GM23338 (cell line): ENCODE results near the gene CABLES1. TPM values are rescaled to one million over a fixed set of nuclear protein-coding genes. Genes with fewer than 3 reads are reported as not detected.

Source experiments
- ATAC-seq: fragments of 200-7000 bp; cut with Tn5 transposase; 3 replicates; pipeline ENCODE4 v1.9.1; 2020
- DNase-seq: peaks from one replicate; pipeline ENCODE4 v3.0.0-alpha.2; 2015; ENCODE audit warnings: low spot score
- H2AFZ ChIP-seq: fragments of 200-600 bp; sonication (generic); 2 replicates; pipeline ENCODE4 v1.8.0; 2016; ENCODE audit warnings: antibody characterized with exemption, mild to moderate bottlenecking, moderate library complexity
- H3F3A ChIP-seq: fragments of 200-600 bp; sonication (generic); replicated peaks from 2 replicates; pipeline ENCODE4 v1.8.0; 2017; ENCODE audit warnings: antibody characterized with exemption, mixed run types, low read depth
- H3K27ac ChIP-seq: fragments of 200-600 bp; sonication (generic); 2 replicates; pipeline ENCODE4 v1.6.1; 2016; ENCODE audit warnings: low read depth
- H3K27me3 ChIP-seq: fragments of 200-600 bp; sonication (generic); 2 replicates; pipeline ENCODE4 v1.8.0; 2016; ENCODE audit warnings: mild to moderate bottlenecking, mixed run types, moderate library complexity; ENCODE audit not compliant: insufficient read depth
- H3K36me3 ChIP-seq: fragments of 200-600 bp; sonication (generic); 2 replicates; pipeline ENCODE4 v1.8.0; 2016; ENCODE audit warnings: mild to moderate bottlenecking; ENCODE audit not compliant: insufficient read depth
- H3K4me1 ChIP-seq: fragments of 200-600 bp; sonication (generic); 2 replicates; pipeline ENCODE4 v1.8.0; 2016; ENCODE audit warnings: mild to moderate bottlenecking, moderate library complexity; ENCODE audit not compliant: insufficient read depth
- H3K4me2 ChIP-seq: fragments of 200-600 bp; sonication (generic); 2 replicates; pipeline ENCODE4 v1.7.1; 2017; ENCODE audit warnings: mixed run types
- H3K4me3 ChIP-seq: fragments of 200-600 bp; sonication (generic); 2 replicates; pipeline ENCODE4 v1.6.1; 2016; ENCODE audit warnings: mixed run types
- H3K79me2 ChIP-seq: fragments of 200-600 bp; sonication (generic); replicated peaks from 2 replicates; pipeline ENCODE4 v1.8.0; 2017; ENCODE audit warnings: mild to moderate bottlenecking; ENCODE audit not compliant: insufficient read depth
- H3K9me2 ChIP-seq: fragments of 200-600 bp; sonication (generic); 2 replicates; pipeline ENCODE4 v1.8.0; 2017; ENCODE audit not compliant: insufficient read depth
- H4K20me1 ChIP-seq: fragments of 200-600 bp; sonication (generic); replicated peaks from 2 replicates; pipeline ENCODE4 v1.8.0; 2017; ENCODE audit warnings: mild to moderate bottlenecking; ENCODE audit not compliant: insufficient read depth
- H3K27ac Mint-ChIP-seq: 2 replicates; pipeline ENCODE4 v1.8.0; 2020; ENCODE audit warnings: inconsistent platforms, mild to moderate bottlenecking, moderate library complexity, mixed read lengths
- H3K27me3 Mint-ChIP-seq: 3 replicates; pipeline ENCODE4 v1.8.0; 2022; ENCODE audit warnings: low read depth, mild to moderate bottlenecking, moderate library complexity, mixed read lengths, inconsistent platforms; ENCODE audit not compliant: insufficient read depth, poor library complexity
- H3K36me3 Mint-ChIP-seq: 3 replicates; pipeline ENCODE4 v1.8.0; 2021; ENCODE audit warnings: low read depth, mild to moderate bottlenecking, inconsistent platforms, moderate library complexity, mixed read lengths
- H3K4me1 Mint-ChIP-seq: 3 replicates; pipeline ENCODE4 v1.8.0; 2020; ENCODE audit warnings: mild to moderate bottlenecking, inconsistent platforms, mixed read lengths
- H3K4me3 Mint-ChIP-seq: 3 replicates; pipeline ENCODE4 v1.8.0; 2021; ENCODE audit warnings: moderate library complexity, mild to moderate bottlenecking, inconsistent platforms, mixed read lengths
- H3K9me3 Mint-ChIP-seq: 3 replicates; pipeline ENCODE4 v1.8.0; 2020; ENCODE audit warnings: moderate library complexity, mild to moderate bottlenecking, inconsistent platforms, mixed read lengths
- CREB1 ChIP-seq: fragments of 250-450 bp; sonication (Bioruptor Pico); IDR thresholded peaks from 2 replicates; pipeline ENCODE4 v1.5.0; 2020; ENCODE audit warnings: low read depth, mild to moderate bottlenecking, moderate library complexity
- EZH2 ChIP-seq: fragments of 200-600 bp; sonication (generic); IDR thresholded peaks from one replicate; pipeline ENCODE4 v1.8.0; 2017; ENCODE audit warnings: antibody characterized with exemption, mild to moderate bottlenecking, low read depth; ENCODE audit not compliant: unreplicated experiment
- EZH2phosphoT487 ChIP-seq: fragments of 200-600 bp; sonication (generic); IDR thresholded peaks from one replicate; pipeline ENCODE4 v1.8.1; 2018; ENCODE audit warnings: antibody characterized with exemption; ENCODE audit not compliant: unreplicated experiment
- JUNB ChIP-seq: IDR thresholded peaks from one replicate; pipeline ENCODE4 v1.6.1; 2016; ENCODE audit warnings: antibody characterized with exemption; ENCODE audit not compliant: unreplicated experiment
- NANOG ChIP-seq: IDR thresholded peaks from 2 replicates; pipeline ENCODE4 v1.6.1; 2016; ENCODE audit warnings: antibody characterized with exemption, borderline replicate concordance
- POLR2AphosphoS5 ChIP-seq: IDR thresholded peaks from 2 replicates; pipeline ENCODE4 v1.6.1; 2016; ENCODE audit warnings: antibody characterized with exemption, low read depth
- STAT1 ChIP-seq: IDR thresholded peaks from one replicate; pipeline ENCODE4 v1.6.1; 2016; ENCODE audit warnings: antibody characterized with exemption; ENCODE audit not compliant: unreplicated experiment
- ZNF114 ChIP-seq: fragments of 250-450 bp; sonication (Bioruptor Pico); IDR thresholded peaks from 2 replicates; pipeline ENCODE4 v1.5.0; 2020; ENCODE audit warnings: mild to moderate bottlenecking, moderate library complexity
- ZNF331 ChIP-seq: fragments of 250-450 bp; sonication (Bioruptor Pico); IDR thresholded peaks from 2 replicates; pipeline ENCODE4 v1.5.0; 2020; ENCODE audit warnings: low read depth, mild to moderate bottlenecking, moderate library complexity
- ZNF462 ChIP-seq: fragments of 250-450 bp; sonication (Bioruptor Pico); IDR thresholded peaks from 2 replicates; pipeline ENCODE4 v1.5.0; 2020; ENCODE audit warnings: mild to moderate bottlenecking, moderate library complexity
- polyA plus RNA-seq: library from polyadenylated mRNA; unstranded; fragments of >200 nt; fragmentation: Nextera tagmentation; extraction: Ambion mirVana; gene quantifications from 2 replicates; pipeline ENCODE4 v1.2.1, GENCODE V29; 2016
- total RNA-seq: library from RNA; depleted of rRNA; stranded (reverse); fragments of >200 nt; shearing (Covaris generic); gene quantifications from 2 replicates; pipeline ENCODE4 v1.2.3, GENCODE V29; 2014
- TF ChIP-seq, protein P1 (sequence below): IDR thresholded peaks from one replicate; pipeline ENCODE4 v1.6.1; 2018; ENCODE audit warnings: antibody characterized with exemption; ENCODE audit not compliant: unreplicated experiment
- TF ChIP-seq, protein P2 (sequence below), 2 experiments: fragments of 200-600 bp in 1 of 2; sonication (generic) in 1 of 2; conservative IDR thresholded peaks; 2 replicates each; pipeline versions ENCODE4 v1.5.1 to v1.6.1; 2016 to 2017; ENCODE audit warnings: antibody characterized with exemption in 2 of 2, low read depth in 2 of 2, mild to moderate bottlenecking in 2 of 2, moderate library complexity in 1 of 2
- TF ChIP-seq, protein P3 (sequence below): IDR thresholded peaks from 2 replicates; pipeline ENCODE4 v1.6.1; 2016; ENCODE audit warnings: antibody characterized with exemption

CABLES1 gene
- total and polyA plus RNA-seq, 2 experiments from 2014 or later = 2.6 to 12.4 TPM

DNA sequence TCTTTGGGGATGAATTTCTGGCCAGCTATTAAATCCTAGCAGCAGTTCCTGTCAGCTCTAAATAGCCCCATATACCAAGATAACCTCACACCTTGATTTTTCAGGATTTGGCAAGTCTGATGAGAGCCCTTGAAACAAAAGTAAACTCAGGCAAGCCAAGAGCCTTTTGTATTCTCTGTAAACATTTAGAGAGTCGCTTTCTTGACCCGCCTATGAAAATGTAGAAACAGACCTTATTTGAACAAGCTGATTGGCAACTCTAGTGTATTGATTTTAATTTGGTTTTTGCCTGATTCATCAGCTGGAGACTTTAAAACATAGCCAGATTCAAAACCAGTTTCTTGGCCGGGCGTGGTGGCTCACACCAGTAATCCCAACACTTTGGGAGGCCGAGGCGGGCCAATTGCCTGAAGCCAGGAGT is 43.4 kb downstream of the CABLES1 start (continued):
- TF ChIP-seq, protein P1, sequence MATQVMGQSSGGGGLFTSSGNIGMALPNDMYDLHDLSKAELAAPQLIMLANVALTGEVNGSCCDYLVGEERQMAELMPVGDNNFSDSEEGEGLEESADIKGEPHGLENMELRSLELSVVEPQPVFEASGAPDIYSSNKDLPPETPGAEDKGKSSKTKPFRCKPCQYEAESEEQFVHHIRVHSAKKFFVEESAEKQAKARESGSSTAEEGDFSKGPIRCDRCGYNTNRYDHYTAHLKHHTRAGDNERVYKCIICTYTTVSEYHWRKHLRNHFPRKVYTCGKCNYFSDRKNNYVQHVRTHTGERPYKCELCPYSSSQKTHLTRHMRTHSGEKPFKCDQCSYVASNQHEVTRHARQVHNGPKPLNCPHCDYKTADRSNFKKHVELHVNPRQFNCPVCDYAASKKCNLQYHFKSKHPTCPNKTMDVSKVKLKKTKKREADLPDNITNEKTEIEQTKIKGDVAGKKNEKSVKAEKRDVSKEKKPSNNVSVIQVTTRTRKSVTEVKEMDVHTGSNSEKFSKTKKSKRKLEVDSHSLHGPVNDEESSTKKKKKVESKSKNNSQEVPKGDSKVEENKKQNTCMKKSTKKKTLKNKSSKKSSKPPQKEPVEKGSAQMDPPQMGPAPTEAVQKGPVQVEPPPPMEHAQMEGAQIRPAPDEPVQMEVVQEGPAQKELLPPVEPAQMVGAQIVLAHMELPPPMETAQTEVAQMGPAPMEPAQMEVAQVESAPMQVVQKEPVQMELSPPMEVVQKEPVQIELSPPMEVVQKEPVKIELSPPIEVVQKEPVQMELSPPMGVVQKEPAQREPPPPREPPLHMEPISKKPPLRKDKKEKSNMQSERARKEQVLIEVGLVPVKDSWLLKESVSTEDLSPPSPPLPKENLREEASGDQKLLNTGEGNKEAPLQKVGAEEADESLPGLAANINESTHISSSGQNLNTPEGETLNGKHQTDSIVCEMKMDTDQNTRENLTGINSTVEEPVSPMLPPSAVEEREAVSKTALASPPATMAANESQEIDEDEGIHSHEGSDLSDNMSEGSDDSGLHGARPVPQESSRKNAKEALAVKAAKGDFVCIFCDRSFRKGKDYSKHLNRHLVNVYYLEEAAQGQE = no peak
- no peak for TF ChIP-seq JUNB

GRCh38 chr18:23179416-23179815 is 44.1 kb downstream of the CABLES1 start:
- Mint-ChIP-seq H3K4me1 (peaks cover 52% of the 10 kb centered on the region), H3K4me3 (no peak overlapping the region), H3K27me3 (peaks cover 14% of the 10 kb centered on the region), H3K36me3 (no peaks in the 10 kb centered on the region), H3K9me3 (no peaks in the 10 kb centered on the region), H3K27ac (peak overlapping the region; percentile 51; the same call in 1 of the 2 replicates)
- no peak overlapping the region for H2AFZ ChIP-seq
- no peak for ATAC-seq
- no peak for DNase-seq
- no peak overlapping the region for H3K4me3 ChIP-seq
- peaks cover 16% of the 10 kb centered on the region for H3K4me1 ChIP-seq
- H3K36me3 ChIP-seq = no peaks in the 10 kb centered on the region
- H3K9me2 ChIP-seq = no peaks in the 10 kb centered on the region
- no peaks in the 10 kb centered on the region for H3F3A ChIP-seq
- no peaks in the 10 kb centered on the region for H3K27me3 ChIP-seq
- no peak overlapping the region for H3K4me2 ChIP-seq
- H4K20me1 ChIP-seq = no peaks in the 10 kb centered on the region
- peaks cover 53% of the 10 kb centered on the region for H3K79me2 ChIP-seq
- H3K27ac ChIP-seq = 0 out of 2 replicates have a peak overlapping the region, but pooled peaks have one; percentile 50
- TF ChIP-seq EZH2 = no peak
- TF ChIP-seq JUNB = no peak
- no peak for TF ChIP-seq POLR2AphosphoS5
- no peak for TF ChIP-seq STAT1
- TF ChIP-seq, protein P2, sequence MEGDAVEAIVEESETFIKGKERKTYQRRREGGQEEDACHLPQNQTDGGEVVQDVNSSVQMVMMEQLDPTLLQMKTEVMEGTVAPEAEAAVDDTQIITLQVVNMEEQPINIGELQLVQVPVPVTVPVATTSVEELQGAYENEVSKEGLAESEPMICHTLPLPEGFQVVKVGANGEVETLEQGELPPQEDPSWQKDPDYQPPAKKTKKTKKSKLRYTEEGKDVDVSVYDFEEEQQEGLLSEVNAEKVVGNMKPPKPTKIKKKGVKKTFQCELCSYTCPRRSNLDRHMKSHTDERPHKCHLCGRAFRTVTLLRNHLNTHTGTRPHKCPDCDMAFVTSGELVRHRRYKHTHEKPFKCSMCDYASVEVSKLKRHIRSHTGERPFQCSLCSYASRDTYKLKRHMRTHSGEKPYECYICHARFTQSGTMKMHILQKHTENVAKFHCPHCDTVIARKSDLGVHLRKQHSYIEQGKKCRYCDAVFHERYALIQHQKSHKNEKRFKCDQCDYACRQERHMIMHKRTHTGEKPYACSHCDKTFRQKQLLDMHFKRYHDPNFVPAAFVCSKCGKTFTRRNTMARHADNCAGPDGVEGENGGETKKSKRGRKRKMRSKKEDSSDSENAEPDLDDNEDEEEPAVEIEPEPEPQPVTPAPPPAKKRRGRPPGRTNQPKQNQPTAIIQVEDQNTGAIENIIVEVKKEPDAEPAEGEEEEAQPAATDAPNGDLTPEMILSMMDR (conservative IDR thresholded peaks at IDR 0.05; ENCODE audit: low read depth in 2 of 2) = no peak
- TF ChIP-seq CREB1 (CRISPR knock-in tag) = no peak
- no peak for TF ChIP-seq EZH2phosphoT487
- TF ChIP-seq, protein P3, sequence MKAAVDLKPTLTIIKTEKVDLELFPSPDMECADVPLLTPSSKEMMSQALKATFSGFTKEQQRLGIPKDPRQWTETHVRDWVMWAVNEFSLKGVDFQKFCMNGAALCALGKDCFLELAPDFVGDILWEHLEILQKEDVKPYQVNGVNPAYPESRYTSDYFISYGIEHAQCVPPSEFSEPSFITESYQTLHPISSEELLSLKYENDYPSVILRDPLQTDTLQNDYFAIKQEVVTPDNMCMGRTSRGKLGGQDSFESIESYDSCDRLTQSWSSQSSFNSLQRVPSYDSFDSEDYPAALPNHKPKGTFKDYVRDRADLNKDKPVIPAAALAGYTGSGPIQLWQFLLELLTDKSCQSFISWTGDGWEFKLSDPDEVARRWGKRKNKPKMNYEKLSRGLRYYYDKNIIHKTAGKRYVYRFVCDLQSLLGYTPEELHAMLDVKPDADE = no peak
- no peak for TF ChIP-seq ZNF462 (CRISPR knock-in tag)
- TF ChIP-seq NANOG = no peak
- no peak for TF ChIP-seq ZNF114
- no peak for TF ChIP-seq ZNF331
